ENCODE data around the gene GAS2.

GRCh38 chr11:22828373-22828772 is 162.0 kb downstream of the GAS2 start:
- TF ChIP-seq POLR2A (IDR thresholded peaks at IDR 0.05): no peak
- TF ChIP-seq CTCF (IDR thresholded peaks at IDR 0.05): no peak

All from body of pancreas (tissue), 4 donors.